HepG2 (cell line): ENCODE results near the gene WEE1. TPM values are rescaled to one million over a fixed set of nuclear protein-coding genes. Genes with fewer than 3 reads are reported as not detected.

Experiments
- ATM ChIP-seq: fragments of 450-650 bp; IDR thresholded peaks from 2 replicates; pipeline ENCODE4 v1.7.1; 2017; ENCODE audit warnings: mild to moderate bottlenecking, borderline replicate concordance
- JUN ChIP-seq: sonication (generic); formaldehyde crosslinking; IDR thresholded peaks from 2 replicates; pipeline ENCODE4 v1.4.0; 2020; ENCODE audit warnings: mild to moderate bottlenecking, missing genetic modification reagents
- KDM5B ChIP-seq: sonication (generic); formaldehyde crosslinking; IDR thresholded peaks from 2 replicates; pipeline ENCODE4 v1.4.0; 2020; ENCODE audit warnings: missing genetic modification reagents, mild to moderate bottlenecking, borderline replicate concordance
- PAX8 ChIP-seq: sonication (generic); formaldehyde crosslinking; IDR thresholded peaks from 2 replicates; pipeline ENCODE4 v1.8.0; 2022; ENCODE audit warnings: mild to moderate bottlenecking, missing genetic modification reagents, borderline replicate concordance
- POLR2AphosphoS5 ChIP-seq: IDR thresholded peaks from 2 replicates; pipeline ENCODE4 v1.6.1; 2012; ENCODE audit warnings: low read depth, low read length
- SMAD3 ChIP-seq: sonication (generic); formaldehyde crosslinking; IDR thresholded peaks from 2 replicates; pipeline ENCODE4 v1.4.0; 2020; ENCODE audit warnings: missing genetic modification reagents
- YY1 ChIP-seq: IDR thresholded peaks from 2 replicates; pipeline ENCODE4 v1.6.1; 2011; ENCODE audit warnings: low read length, low read depth, moderate library complexity, mild to moderate bottlenecking; ENCODE audit not compliant: insufficient read depth, insufficient replicate concordance
- ZNF20 ChIP-seq: sonication (generic); formaldehyde crosslinking; IDR thresholded peaks from 2 replicates; pipeline ENCODE4 v1.4.0; 2020; ENCODE audit warnings: mild to moderate bottlenecking, moderate library complexity, missing genetic modification reagents
- ZNF225 ChIP-seq: sonication (generic); formaldehyde crosslinking; IDR thresholded peaks from 2 replicates; pipeline ENCODE4 v1.4.0; 2020; ENCODE audit warnings: mild to moderate bottlenecking, missing genetic modification reagents
- ZNF629 ChIP-seq: sonication (generic); formaldehyde crosslinking; conservative IDR thresholded peaks from 2 replicates; pipeline ENCODE4 v1.5.0; 2020; ENCODE audit warnings: missing genetic modification reagents
- ZNF678 ChIP-seq: sonication (generic); formaldehyde crosslinking; IDR thresholded peaks from 2 replicates; pipeline ENCODE4 v1.4.0; 2020; ENCODE audit warnings: mild to moderate bottlenecking, missing genetic modification reagents
- polyA plus RNA-seq, 8 experiments: library from polyadenylated mRNA; depleted of rRNA in 3 of 8; stranded (reverse) in 7 of 8; unstranded in 1 of 8; fragments of >200 nt; fragmentation: Illumina TruSeq in 4 of 8; extraction: Trizol in 4 of 8; gene quantifications; 2 replicates each; pipeline versions ENCODE4 v1.2.1 to v1.2.3, GENCODE V29; 2011 to 2016; ENCODE audit warnings: low read depth in 4 of 8, missing spikeins in 1 of 8, mixed read lengths in 1 of 8; ENCODE audit not compliant: insufficient read depth in 1 of 8
- total RNA-seq, 5 experiments: library from RNA; depleted of rRNA; stranded (reverse); fragments of >200 nt; fragmentation: Illumina TruSeq; extraction: Trizol; gene quantifications; 2 replicates each; pipeline ENCODE4 v1.2.3, GENCODE V29; 2016; ENCODE audit warnings: low read depth in 1 of 5
- TF ChIP-seq, protein P1 (sequence below): sonication (generic); formaldehyde crosslinking; IDR thresholded peaks from 2 replicates; pipeline ENCODE4 v1.4.0; 2020; ENCODE audit warnings: missing genetic modification reagents
- TF ChIP-seq, protein P2 (sequence below): sonication (generic); formaldehyde crosslinking; IDR thresholded peaks from 2 replicates; pipeline ENCODE4 v1.4.0; 2020; ENCODE audit warnings: missing genetic modification reagents
- TF ChIP-seq, protein P3 (sequence below): sonication (generic); formaldehyde crosslinking; IDR thresholded peaks from 2 replicates; pipeline ENCODE4 v1.4.0; 2020; ENCODE audit warnings: missing genetic modification reagents
- TF ChIP-seq, protein P4 (sequence below): sonication (generic); formaldehyde crosslinking; IDR thresholded peaks from 2 replicates; pipeline ENCODE4 v1.4.0; 2020; ENCODE audit warnings: low read depth, missing genetic modification reagents
- TF ChIP-seq, protein P5 (sequence below): sonication (generic); formaldehyde crosslinking; IDR thresholded peaks from 2 replicates; pipeline ENCODE4 v1.4.0; 2020; ENCODE audit warnings: mild to moderate bottlenecking, missing genetic modification reagents
- TF ChIP-seq, protein P6 (sequence below): sonication (generic); formaldehyde crosslinking; IDR thresholded peaks from 2 replicates; pipeline ENCODE4 v1.5.1; 2020; ENCODE audit warnings: missing genetic modification reagents, mild to moderate bottlenecking, borderline replicate concordance

The WEE1 gene
- total and polyA plus RNA-seq, 2 of the 13 experiments (the other 11 are each of a cell fraction or from before 2014, with no cell fraction given) = 31.4 to 63.7 TPM

DNA sequence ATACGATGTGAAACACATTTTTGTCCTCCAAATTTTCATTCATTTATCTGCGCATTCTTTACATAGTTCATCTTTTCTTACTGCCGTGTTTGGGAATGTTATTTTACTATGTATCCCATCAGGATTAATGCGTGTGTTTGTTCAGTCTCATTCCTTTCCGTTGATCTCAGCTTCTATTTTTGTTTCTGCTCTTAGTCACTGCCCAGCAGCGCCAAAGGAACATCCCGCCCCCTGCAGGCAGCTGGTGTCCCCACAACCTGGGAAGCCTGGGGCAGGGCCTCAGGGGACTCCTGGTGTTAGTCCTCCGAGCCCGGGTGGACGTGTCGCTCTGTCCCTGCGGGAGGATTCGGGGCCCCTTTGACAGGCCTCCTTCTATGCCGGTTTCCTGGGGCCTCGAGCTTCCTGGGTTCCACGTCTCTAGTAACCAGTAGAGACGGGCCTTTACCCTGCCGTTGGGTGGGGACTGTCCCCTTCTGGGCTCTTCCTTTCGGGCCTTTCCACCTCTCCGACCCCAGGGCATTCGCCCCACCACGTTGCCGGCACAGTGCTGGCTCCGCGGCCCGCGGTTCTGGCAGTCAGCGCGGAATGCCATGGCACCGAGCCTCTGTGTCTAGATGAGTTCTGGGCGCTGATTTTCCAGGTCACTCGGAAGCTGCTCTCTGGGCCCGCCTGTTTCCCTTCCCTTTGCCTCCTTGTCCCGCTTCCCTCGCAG, 39.8 kb downstream of the WEE1 start (continued):
- TF ChIP-seq POLR2AphosphoS5 (peak; percentile 52; the same call in 1 of the 2 replicates), ATM (no peak), ZNF678 (CRISPR knock-in tag) (no peak), YY1 (no peak), SMAD3 (CRISPR knock-in tag) (peak; percentile 94), ZNF225 (0 out of 2 replicates have a peak, but pooled peaks have one; percentile 34), JUN (CRISPR knock-in tag) (peak; percentile 100), ZNF20 (no peak), PAX8 (no peak), ZNF629 (0 out of 2 replicates have a peak, but pooled peaks have one; percentile 13), KDM5B (CRISPR knock-in tag) (peak; percentile 66; the same call in 1 of the 2 replicates)
- TF ChIP-seq, protein P1, sequence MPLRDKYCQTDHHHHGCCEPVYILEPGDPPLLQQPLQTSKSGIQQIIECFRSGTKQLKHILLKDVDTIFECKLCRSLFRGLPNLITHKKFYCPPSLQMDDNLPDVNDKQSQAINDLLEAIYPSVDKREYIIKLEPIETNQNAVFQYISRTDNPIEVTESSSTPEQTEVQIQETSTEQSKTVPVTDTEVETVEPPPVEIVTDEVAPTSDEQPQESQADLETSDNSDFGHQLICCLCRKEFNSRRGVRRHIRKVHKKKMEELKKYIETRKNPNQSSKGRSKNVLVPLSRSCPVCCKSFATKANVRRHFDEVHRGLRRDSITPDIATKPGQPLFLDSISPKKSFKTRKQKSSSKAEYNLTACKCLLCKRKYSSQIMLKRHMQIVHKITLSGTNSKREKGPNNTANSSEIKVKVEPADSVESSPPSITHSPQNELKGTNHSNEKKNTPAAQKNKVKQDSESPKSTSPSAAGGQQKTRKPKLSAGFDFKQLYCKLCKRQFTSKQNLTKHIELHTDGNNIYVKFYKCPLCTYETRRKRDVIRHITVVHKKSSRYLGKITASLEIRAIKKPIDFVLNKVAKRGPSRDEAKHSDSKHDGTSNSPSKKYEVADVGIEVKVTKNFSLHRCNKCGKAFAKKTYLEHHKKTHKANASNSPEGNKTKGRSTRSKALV (CRISPR knock-in tag) = peak; percentile 57; the same call in 1 of the 2 replicates
- TF ChIP-seq, protein P2, sequence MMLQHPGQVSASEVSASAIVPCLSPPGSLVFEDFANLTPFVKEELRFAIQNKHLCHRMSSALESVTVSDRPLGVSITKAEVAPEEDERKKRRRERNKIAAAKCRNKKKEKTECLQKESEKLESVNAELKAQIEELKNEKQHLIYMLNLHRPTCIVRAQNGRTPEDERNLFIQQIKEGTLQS (CRISPR knock-in tag) = peak; percentile 97
- TF ChIP-seq, protein P3, sequence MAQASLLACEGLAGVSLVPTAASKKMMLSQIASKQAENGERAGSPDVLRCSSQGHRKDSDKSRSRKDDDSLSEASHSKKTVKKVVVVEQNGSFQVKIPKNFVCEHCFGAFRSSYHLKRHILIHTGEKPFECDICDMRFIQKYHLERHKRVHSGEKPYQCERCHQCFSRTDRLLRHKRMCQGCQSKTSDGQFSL (CRISPR knock-in tag) = no peak
- TF ChIP-seq, protein P4, sequence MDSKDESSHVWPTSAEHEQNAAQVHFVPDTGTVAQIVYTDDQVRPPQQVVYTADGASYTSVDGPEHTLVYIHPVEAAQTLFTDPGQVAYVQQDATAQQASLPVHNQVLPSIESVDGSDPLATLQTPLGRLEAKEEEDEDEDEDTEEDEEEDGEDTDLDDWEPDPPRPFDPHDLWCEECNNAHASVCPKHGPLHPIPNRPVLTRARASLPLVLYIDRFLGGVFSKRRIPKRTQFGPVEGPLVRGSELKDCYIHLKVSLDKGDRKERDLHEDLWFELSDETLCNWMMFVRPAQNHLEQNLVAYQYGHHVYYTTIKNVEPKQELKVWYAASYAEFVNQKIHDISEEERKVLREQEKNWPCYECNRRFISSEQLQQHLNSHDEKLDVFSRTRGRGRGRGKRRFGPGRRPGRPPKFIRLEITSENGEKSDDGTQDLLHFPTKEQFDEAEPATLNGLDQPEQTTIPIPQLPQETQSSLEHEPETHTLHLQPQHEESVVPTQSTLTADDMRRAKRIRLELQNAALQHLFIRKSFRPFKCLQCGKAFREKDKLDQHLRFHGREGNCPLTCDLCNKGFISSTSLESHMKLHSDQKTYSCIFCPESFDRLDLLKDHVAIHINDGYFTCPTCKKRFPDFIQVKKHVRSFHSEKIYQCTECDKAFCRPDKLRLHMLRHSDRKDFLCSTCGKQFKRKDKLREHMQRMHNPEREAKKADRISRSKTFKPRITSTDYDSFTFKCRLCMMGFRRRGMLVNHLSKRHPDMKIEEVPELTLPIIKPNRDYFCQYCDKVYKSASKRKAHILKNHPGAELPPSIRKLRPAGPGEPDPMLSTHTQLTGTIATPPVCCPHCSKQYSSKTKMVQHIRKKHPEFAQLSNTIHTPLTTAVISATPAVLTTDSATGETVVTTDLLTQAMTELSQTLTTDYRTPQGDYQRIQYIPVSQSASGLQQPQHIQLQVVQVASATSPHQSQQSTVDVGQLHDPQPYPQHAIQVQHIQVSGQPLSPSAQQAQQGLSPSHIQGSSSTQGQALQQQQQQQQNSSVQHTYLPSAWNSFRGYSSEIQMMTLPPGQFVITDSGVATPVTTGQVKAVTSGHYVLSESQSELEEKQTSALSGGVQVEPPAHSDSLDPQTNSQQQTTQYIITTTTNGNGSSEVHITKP (CRISPR knock-in tag) = 0 out of 2 replicates have a peak, but pooled peaks have one; percentile 20
- TF ChIP-seq, protein P5, sequence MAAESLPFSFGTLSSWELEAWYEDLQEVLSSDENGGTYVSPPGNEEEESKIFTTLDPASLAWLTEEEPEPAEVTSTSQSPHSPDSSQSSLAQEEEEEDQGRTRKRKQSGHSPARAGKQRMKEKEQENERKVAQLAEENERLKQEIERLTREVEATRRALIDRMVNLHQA = no peak
- TF ChIP-seq, protein P6, sequence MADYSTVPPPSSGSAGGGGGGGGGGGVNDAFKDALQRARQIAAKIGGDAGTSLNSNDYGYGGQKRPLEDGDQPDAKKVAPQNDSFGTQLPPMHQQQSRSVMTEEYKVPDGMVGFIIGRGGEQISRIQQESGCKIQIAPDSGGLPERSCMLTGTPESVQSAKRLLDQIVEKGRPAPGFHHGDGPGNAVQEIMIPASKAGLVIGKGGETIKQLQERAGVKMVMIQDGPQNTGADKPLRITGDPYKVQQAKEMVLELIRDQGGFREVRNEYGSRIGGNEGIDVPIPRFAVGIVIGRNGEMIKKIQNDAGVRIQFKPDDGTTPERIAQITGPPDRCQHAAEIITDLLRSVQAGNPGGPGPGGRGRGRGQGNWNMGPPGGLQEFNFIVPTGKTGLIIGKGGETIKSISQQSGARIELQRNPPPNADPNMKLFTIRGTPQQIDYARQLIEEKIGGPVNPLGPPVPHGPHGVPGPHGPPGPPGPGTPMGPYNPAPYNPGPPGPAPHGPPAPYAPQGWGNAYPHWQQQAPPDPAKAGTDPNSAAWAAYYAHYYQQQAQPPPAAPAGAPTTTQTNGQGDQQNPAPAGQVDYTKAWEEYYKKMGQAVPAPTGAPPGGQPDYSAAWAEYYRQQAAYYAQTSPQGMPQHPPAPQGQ (CRISPR knock-in tag) = no peak
